Measurements from ENCODE around the gene IER5L. TPM values are rescaled to one million over a fixed set of nuclear protein-coding genes. Genes with fewer than 3 reads are reported as not detected.

Gene IER5L
- total and polyA plus RNA-seq, 2 of the 8 experiments (the other 6 are each of a cell fraction or from before 2014, with no cell fraction given), result 0.65 to 1.0 TPM

- TF ChIP-seq KDM1A (IDR thresholded peaks at IDR 0.05; ENCODE audit: borderline replicate concordance, low read length), result no peak
- TF ChIP-seq EP300 (IDR thresholded peaks at IDR 0.05; ENCODE audit: borderline replicate concordance in 1 of 2, low read depth in 2 of 2, low read length in 2 of 2), result no peak
- TF ChIP-seq TEAD4 (IDR thresholded peaks at IDR 0.05; ENCODE audit: low read depth, low read length), result no peak
- no peak for TF ChIP-seq E2F6 (IDR thresholded peaks at IDR 0.05)
- no peak for TF ChIP-seq MAFK (IDR thresholded peaks at IDR 0.05; ENCODE audit: low read depth, low read length)
- no peak for TF ChIP-seq CHD2 (IDR thresholded peaks at IDR 0.05; ENCODE audit: low read length)
- no peak for TF ChIP-seq ZNF274 (IDR thresholded peaks at IDR 0.05; ENCODE audit: borderline replicate concordance, extremely low read depth, low read length)
Measured at GRCh38 chr9:129184219-129184524, 6.1 kb upstream of the IER5L start (continued).
